Lung (tissue), 12 donors: ENCODE measurements around the gene ZEB2. TPM values are rescaled to one million over a fixed set of nuclear protein-coding genes. Genes with fewer than 3 reads are reported as not detected.

Experiments used
- ATAC-seq: fragments of 200-7000 bp; cut with Tn5 transposase; one replicate; pipeline ENCODE4 v1.9.1; 2020; ENCODE audit warnings: moderate number of reproducible peaks; ENCODE audit not compliant: insufficient read depth, low FRiP score
- DNase-seq, 3 donors: peaks; one replicate each; pipeline ENCODE4 v3.0.0-alpha.2; 2013 to 2017
- H3K27ac ChIP-seq, 2 donors: one replicate each; pipeline ENCODE4 v1.5.1; 2013; ENCODE audit warnings: mild to moderate bottlenecking in 2 of 2, moderate library complexity in 2 of 2, control low read depth in 1 of 2, inconsistent platforms in 1 of 2, low read depth in 1 of 2, low read length in 1 of 2
- H3K27me3 ChIP-seq, 3 donors: one replicate each; pipeline ENCODE4 v1.5.1; 2013; ENCODE audit warnings: low read length in 2 of 3; ENCODE audit not compliant: control insufficient read depth in 3 of 3, insufficient read depth in 3 of 3
- H3K36me3 ChIP-seq, 4 donors: one replicate each; pipeline ENCODE4 v1.5.1; 2013; ENCODE audit warnings: low read length in 4 of 4, mild to moderate bottlenecking in 1 of 4, moderate library complexity in 1 of 4; ENCODE audit not compliant: control insufficient read depth in 4 of 4, insufficient read depth in 4 of 4
- H3K4me1 ChIP-seq, 5 donors: one replicate each; pipeline ENCODE4 v1.5.1; 2013; ENCODE audit warnings: low read length in 5 of 5, mild to moderate bottlenecking in 2 of 5, moderate library complexity in 1 of 5; ENCODE audit not compliant: control insufficient read depth in 5 of 5, insufficient read depth in 5 of 5
- H3K4me3 ChIP-seq: one replicate; pipeline ENCODE4 v1.5.1; 2013; ENCODE audit warnings: mild to moderate bottlenecking, control low read depth, moderate library complexity
- H3K9ac ChIP-seq, 2 donors: one replicate each; pipeline ENCODE4 v1.5.1; 2013; ENCODE audit warnings: low read length in 2 of 2, control low read depth in 1 of 2; ENCODE audit not compliant: insufficient read depth in 1 of 2
- H3K9me3 ChIP-seq, 4 donors: one replicate each; pipeline ENCODE4 v1.5.1; 2013; ENCODE audit warnings: low read length in 3 of 4, mild to moderate bottlenecking in 1 of 4, moderate library complexity in 1 of 4; ENCODE audit not compliant: control insufficient read depth in 4 of 4, insufficient read depth in 3 of 4
- WGBS, 2 donors: extraction: QIAGEN DNeasy Blood & Tissue Kit; methylation state at CpG; one replicate each; pipeline ENCODE4 v1.1.7; 2013; 5-methylcytosine and 5-hydroxymethylcytosine counted together
- polyA plus RNA-seq, 2 donors: library from polyadenylated mRNA; stranded (reverse); fragments of 200-250 nt; gene quantifications; one replicate each; pipeline ENCODE4 v1.2.1, GENCODE V29; 2013
- total RNA-seq, 2 donors: library from RNA; depleted of rRNA in 1 of 2; stranded (reverse); fragments of >200 nt in 1 of 2; gene quantifications; one replicate each; pipeline ENCODE4 v1.2.1, GENCODE V29; 2014 to 2021
- TF ChIP-seq, protein P1 (sequence below): IDR thresholded peaks from 2 replicates; pipeline ENCODE4 v1.5.1; 2012; ENCODE audit warnings: mild to moderate bottlenecking; ENCODE audit errors: control extremely low read depth, extremely low read depth
- donor health status: control.
- donor health status: control.
- donor health status: Bipolar disorder and iron deficiency.
- donor health status: healthy.
- donor health status: DM: yes; HTN: yes; CAD: no.

The ZEB2 gene
- total and polyA plus RNA-seq, 4 donors, result 27.0 to 332 (median 127) TPM

DNA sequence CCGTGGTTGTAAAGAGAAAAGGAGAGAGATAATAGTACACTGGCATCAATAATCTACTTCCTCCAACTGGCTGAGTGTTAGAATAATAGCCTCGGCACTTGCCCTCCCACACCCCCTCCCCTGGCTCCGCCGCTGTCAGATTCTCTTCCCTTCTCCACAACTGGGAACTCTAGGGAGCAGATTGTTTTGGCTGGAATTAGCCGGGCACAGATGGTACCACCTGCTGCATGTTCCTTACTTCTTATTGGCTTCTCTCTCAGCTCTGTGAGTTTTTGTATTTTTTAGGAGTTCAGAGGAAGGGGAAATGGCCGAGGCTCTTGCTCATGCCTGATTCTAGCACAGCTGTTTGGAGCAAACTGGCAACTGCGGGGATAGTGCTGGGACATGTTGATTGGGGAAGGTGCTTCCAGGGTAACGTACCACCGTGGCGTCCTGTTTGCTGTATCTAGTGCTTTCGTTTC is 140.0 kb downstream of the ZEB2 start:
- Histone ChIP-seq H3K27ac (peak overlapping the region in 1 of 2 donors; percentile 24), H3K27me3 (no peaks in the 10 kb centered on the region), H3K4me1 (peaks cover 0 to 17% (median 4%) of the 10 kb centered on the region in 5 donors), H3K4me3 (no peak overlapping the region), H3K9me3 (no peaks in the 10 kb centered on the region), H3K9ac (peak overlapping the region in 1 of 2 donors; percentile 38), H3K36me3 (peaks cover 0 to 2% (median 0%) of the 10 kb centered on the region in 4 donors)
- 22 to 32% methylated on average over 11 of the region's 11 CpGs for WGBS, 2 donors
- TF ChIP-seq, protein P1, sequence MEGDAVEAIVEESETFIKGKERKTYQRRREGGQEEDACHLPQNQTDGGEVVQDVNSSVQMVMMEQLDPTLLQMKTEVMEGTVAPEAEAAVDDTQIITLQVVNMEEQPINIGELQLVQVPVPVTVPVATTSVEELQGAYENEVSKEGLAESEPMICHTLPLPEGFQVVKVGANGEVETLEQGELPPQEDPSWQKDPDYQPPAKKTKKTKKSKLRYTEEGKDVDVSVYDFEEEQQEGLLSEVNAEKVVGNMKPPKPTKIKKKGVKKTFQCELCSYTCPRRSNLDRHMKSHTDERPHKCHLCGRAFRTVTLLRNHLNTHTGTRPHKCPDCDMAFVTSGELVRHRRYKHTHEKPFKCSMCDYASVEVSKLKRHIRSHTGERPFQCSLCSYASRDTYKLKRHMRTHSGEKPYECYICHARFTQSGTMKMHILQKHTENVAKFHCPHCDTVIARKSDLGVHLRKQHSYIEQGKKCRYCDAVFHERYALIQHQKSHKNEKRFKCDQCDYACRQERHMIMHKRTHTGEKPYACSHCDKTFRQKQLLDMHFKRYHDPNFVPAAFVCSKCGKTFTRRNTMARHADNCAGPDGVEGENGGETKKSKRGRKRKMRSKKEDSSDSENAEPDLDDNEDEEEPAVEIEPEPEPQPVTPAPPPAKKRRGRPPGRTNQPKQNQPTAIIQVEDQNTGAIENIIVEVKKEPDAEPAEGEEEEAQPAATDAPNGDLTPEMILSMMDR, result no peak
- ATAC-seq, result no peak
- peak; percentile 79 to 90 (median 81) for DNase-seq

DNA sequence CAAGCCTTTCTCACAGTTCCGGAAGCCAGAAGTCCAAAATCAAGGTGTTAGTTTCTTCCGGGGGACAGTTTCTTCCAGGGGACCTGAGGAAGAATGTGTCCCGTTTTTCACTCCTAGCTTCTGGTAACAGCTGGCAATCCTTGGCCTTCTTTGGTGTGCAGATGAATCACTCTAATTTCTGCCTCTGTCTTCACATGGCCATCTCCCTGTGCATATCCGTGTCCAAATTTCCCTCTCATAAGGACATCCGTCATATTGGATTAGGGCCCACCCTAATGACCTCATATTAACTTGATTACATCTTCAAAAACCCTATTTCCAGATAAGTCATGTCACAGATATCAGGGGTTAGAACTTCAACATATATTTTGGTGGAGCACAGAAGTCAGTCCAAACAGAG is 141.4 kb downstream of the ZEB2 start:
- 88 to 89% methylated on average over 5 of the region's 5 CpGs for WGBS, 2 donors
- no peak overlapping the region for H3K9ac ChIP-seq
- peaks cover 0 to 2% (median 0%) of the 10 kb centered on the region in 4 donors for H3K36me3 ChIP-seq
- H3K4me3 ChIP-seq, result no peak overlapping the region
- H3K27me3 ChIP-seq, result no peaks in the 10 kb centered on the region
- peak overlapping the region in 1 of 2 donors; percentile 43 for H3K27ac ChIP-seq
- ATAC-seq (no peak), DNase-seq (no peak)
- H3K9me3 ChIP-seq, result no peaks in the 10 kb centered on the region
- peaks cover 0 to 17% (median under 1%) of the 10 kb centered on the region in 5 donors for H3K4me1 ChIP-seq
- TF ChIP-seq, protein P1, result no peak

DNA sequence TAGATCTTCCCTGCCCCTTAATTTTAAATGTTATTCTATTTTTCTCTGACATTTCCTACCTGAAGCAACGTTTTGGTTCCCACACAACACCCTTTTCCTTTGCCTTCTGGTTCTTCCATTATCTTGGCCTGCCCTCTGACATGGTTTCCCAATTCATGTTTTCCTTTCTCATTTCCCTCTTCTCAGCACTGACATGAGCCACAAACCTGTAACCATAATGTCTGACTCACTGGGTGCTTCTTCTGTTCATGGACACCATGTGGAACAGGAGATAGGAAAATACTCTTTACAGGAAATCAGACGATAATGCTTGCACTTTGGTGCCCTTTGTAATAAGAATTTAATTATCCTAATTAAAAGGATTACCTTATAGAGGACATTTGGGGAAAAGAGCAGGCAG is 142.0 kb downstream of the ZEB2 start:
- TF ChIP-seq, protein P1, result no peak
- H3K4me3 ChIP-seq, result no peak overlapping the region
- H3K9me3 ChIP-seq, result no peaks in the 10 kb centered on the region
- H3K36me3 ChIP-seq, result peaks cover 0 to 2% (median 0%) of the 10 kb centered on the region in 4 donors
- no peak for ATAC-seq
- WGBS, 2 donors, result 54 to 64% methylated on average over 2 of the region's 2 CpGs
- H3K27me3 ChIP-seq, result no peaks in the 10 kb centered on the region
- no peak overlapping the region for H3K27ac ChIP-seq
- DNase-seq, result no peak
- peaks cover 0 to 17% (median 0%) of the 10 kb centered on the region in 5 donors for H3K4me1 ChIP-seq
- no peak overlapping the region for H3K9ac ChIP-seq

DNA sequence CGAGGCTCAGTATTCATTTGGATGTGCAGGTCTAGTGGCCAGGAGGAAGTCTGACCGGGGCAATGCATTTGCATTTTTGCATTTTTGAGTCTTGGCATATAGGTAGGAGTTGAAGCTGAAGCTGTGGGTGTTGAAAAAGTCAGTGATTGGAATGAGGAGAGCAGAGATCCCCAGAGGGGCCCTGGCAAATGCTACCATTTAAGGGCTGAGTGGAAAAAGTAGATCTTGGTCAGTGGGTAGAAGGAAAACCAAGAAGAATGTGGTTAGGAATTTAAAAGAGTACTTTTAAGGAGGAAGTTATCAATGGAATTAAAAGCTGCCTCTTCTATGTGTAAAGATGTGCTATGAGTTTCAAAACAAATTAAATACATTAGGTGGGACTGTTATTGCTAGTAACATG is 143.0 kb downstream of the ZEB2 start:
- 93 to 94% methylated on average over 2 of the region's 2 CpGs for WGBS, 2 donors
- DNase-seq, result no peak
- peaks cover 0 to 24% (median 6%) of the 10 kb centered on the region in 5 donors for H3K4me1 ChIP-seq
- no peak overlapping the region for H3K4me3 ChIP-seq
- no peak overlapping the region for H3K27ac ChIP-seq
- H3K9me3 ChIP-seq, result no peaks in the 10 kb centered on the region
- no peak overlapping the region for H3K9ac ChIP-seq
- no peak for ATAC-seq
- H3K36me3 ChIP-seq, result no peaks in the 10 kb centered on the region
- H3K27me3 ChIP-seq, result no peaks in the 10 kb centered on the region
- TF ChIP-seq, protein P1, result no peak
